ENCODE results near the gene HMG20B.

GRCh38 chr19:3589439-3589838 lies 16.7 kb downstream of the HMG20B start:
- TF ChIP-seq CTCF (IDR thresholded peaks at IDR 0.05): no peak
- TF ChIP-seq POLR2A (IDR thresholded peaks at IDR 0.05): no peak
- no peak for TF ChIP-seq POLR2AphosphoS5 (IDR thresholded peaks at IDR 0.05)
